HG03469 (cell line): ENCODE measurements around the gene PALLD.
"Not testable (repeated sequence)": the region's sequence is repeated elsewhere in the genome, so short reads cannot be mapped to it uniquely, and the experiment has no call there.

Experiments used
- ATAC-seq: cut with Tn5 transposase; IDR thresholded peaks from one replicate; pipeline ENCODE4 v1.9.1; 2021; ENCODE audit warnings: mild to moderate bottlenecking, moderate library complexity, moderate number of reproducible peaks; ENCODE audit not compliant: unreplicated experiment

The PALLD gene

DNA sequence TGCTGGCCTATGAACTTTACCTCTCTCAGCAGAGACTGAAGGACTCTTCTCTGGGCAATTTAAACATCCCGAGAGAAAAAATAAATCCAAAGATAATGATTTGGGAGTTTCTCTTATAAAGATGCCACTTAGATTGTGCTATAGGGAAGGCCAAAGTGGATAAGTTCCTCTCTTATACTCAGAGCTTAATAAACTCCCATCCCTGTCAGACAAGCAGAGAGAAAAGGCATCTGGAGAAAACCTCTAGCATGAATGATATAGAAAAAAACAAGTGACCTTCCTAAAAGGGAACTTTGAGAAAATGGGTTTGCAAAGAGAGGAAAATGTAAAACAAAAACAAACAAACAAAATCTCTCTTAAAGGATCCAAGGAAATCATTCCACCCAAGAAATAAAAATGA lies 199.4 kb downstream of the PALLD start:
- ATAC-seq, result no peak

DNA sequence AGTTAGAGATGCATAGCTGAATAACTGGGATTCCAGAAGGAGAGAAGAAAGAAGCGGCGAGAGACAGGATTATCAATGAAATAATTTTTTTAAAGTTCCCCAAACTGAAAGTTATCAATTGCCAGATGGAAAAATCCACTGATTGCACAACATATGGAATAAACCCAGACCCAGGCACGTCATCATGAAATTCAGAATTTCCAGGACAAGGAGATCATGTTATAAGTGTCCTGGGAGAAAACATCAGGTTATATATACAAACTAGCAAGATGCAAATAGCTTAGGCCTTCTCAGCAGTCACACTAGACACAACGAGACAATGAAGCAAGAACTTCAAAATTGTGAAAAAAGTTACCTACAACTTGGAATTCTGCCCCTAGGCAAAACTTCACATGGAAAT lies 200.0 kb downstream of the PALLD start:
- ATAC-seq, result no peak

GRCh38 chr4:168699224-168699878 lies 202.5 kb downstream of the PALLD start:
- ATAC-seq, result no peak

DNA sequence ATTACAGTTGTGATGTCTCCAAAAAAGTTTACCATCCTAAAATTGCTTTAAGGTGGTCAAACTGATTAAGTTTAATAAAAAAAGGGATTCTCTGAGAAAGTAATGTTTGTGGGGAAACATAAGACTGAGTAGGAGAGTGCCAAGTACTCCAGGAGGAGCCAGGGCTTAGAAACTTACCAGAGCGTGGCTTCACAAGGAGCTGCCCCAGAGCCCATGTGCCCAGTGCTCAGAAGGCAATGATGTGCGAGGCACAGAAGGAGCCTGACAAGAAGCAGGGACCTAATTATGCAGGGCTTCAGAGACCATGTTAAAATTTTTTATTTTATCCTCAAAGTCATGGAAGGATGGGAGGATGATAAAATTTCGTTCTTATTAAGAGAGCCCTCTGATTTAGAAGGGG lies 204.2 kb downstream of the PALLD start:
- ATAC-seq, result no peak

- ATAC-seq, result not testable (repeated sequence)
These were observed 205.8 kb downstream of the PALLD start for GRCh38 chr4:168702581-168703087.

DNA sequence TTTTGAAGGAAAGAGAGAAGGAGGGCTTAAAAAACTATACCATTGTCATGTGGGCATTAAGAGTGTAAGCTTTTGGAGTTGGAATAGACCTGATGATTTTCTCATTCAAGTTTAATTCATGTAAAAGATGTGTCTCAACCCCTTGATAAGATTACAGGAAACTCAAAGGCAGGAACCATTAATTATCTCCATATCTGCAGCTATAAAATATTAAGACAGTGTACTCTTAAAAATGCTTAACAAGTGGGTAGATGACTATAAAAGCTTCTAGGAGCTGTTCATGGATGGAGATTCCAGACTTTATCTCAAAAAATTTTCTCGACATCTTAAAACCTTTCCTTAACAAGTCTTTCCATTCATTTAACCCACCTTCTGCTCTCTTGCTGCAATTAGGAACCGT lies 208.3 kb downstream of the PALLD start:
- ATAC-seq, result no peak

- ATAC-seq, result no peak
These were observed 210.4 kb downstream of the PALLD start for GRCh38 chr4:168707205-168707604.

GRCh38 chr4:168708108-168708507 lies 211.3 kb downstream of the PALLD start:
- ATAC-seq, result no peak

- ATAC-seq, result no peak
These were observed 213.6 kb downstream of the PALLD start for GRCh38 chr4:168710353-168710946.

GRCh38 chr4:168711197-168712140 lies 214.6 kb downstream of the PALLD start:
- ATAC-seq, result no peak

DNA sequence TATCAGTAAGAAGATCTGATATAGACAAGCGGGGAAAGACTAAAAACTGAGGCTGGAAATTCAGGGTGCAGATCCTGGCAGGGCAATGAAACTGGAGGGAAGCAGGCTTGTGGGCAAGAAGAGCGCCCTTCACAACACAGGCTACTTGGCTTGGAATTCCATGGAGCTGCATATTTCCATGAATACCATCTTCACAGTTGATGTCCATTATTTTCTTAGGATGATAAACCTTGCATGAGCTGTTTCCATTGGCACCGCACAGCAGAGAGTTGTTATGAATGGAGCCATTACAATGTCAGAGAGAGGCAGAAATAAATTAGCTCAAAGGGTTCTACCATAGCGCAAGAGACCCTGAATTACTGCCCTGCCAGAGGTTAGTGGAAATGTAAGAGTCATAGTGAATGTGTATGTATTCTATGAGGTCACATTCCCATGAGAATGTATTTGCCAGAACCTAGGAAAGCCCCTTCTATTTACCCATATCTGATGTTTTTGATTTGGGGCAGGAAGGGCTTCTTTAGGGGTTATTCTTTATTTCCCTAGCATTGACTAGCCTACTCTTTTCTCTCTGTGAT lies 215.6 kb downstream of the PALLD start:
- ATAC-seq, result no peak

DNA sequence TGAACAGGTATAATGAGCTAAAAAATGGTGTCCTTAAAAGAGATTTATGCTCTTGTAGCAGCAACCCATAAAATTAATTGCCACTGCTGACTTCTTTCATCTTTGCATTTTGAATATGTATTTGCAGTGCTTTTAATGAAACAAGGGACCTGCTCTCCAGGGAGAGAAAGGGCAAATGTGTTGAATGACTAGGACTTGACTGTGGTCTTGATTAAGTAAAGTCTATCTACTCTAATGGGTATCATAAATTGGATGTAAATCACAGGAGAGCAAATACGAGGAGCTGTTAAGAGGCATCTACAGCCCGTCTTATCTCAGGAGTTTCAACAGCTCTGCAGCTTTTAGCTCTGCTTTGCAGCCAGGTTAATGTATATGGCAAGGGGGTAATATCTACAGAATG lies 216.4 kb downstream of the PALLD start:
- ATAC-seq, result no peak

DNA sequence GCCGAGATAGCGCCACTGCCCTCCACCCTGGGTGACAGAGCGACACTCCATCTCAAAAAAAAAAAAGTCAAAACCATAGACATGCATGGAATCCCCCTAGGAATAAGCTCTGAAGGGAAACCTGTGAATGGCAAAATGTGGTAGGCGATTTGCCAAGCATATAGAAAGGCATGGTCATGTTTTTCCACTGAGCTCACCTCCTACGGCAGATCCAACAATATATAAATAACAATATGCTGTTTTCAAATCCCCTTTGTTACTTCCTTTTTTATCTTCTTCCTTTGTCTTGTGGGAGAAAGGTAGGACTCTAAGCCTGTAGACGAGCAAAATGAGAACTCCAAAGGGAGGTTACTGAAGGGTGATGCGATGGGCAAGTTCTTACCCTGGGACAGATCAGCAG lies 219.0 kb downstream of the PALLD start:
- no peak for ATAC-seq

GRCh38 chr4:168716406-168717129 lies 219.7 kb downstream of the PALLD start:
- ATAC-seq, result no peak

GRCh38 chr4:168717847-168718246 lies 221.0 kb downstream of the PALLD start:
- no peak for ATAC-seq

DNA sequence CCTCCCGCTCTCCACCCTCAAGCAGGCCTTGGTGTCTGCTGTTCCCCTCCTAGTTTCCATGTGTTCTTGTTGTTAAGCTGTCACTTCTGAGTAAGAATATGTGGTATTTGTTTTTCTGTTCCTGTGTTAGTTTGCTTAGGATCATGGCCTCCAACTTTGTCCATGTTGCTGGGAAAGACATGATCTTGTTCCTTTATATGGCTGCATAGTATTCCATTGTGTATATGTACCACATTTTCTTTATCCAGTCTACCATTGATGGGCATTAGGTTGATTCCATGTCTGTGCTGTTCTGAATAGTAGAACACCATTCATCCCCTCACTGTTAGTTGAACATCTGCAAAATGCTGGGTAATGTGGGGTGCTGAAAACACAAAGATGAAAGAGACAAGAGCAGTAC lies 222.9 kb downstream of the PALLD start:
- ATAC-seq, result no peak

GRCh38 chr4:168720396-168720900 lies 223.6 kb downstream of the PALLD start:
- ATAC-seq, result no peak

DNA sequence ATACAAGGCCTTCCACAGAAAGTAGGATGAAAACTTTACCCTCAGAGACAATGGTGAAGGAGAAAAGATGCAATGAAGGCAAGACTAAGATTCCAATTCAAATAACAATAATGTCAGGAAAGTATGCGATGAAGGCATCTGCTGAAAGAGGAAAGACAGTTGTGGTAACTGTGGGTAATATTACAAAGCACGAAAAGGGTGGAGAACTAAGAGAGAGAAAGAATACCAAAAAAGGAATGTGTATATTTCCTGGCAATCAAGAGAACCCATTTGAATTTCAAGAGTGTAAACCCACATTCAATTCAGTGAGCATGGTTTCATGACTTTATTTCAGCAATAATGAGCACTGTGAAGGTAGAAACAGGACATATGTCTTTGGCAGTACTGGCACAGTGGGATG lies 225.5 kb downstream of the PALLD start:
- ATAC-seq, result no peak

DNA sequence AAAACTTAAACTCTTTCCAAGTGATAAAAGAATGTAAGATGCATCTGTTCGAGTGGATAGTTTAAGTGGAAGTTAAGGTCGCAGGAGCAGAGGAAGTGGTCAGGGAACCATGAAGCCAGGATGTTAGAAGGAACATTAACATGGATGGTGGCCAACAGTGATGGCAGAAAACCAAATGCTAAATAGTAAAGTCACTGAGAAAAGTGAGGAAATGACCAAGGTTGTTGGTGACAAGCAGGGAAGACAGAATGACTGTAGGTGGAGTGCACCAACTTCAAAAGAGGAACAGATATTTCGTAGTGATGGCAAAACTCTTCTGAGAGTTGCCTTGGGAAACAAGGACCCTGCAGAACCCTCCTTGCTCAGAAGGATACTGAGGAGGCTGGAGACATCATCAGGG lies 226.2 kb downstream of the PALLD start:
- ATAC-seq, result no peak

DNA sequence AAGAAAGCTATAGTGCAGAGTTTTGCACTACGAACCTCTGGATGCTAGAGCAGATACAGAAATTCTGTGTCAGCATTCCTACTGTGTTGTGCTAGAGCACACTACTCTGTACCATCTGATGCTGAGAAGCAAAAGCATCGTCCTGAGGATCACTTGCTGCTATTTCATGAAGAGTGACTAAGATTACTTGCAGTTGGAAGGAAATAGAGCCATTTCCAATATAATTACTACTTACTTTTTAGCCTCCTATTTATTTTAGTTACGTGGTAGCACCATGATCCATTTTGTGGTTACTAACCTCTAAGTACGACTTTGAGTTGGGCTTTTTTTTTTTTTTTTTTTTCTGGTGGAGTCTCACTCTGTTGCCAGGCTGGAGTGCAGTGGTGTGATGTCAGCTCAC lies 226.7 kb downstream of the PALLD start:
- no peak for ATAC-seq
